ENCODE data around the gene SMG6. TPM values are rescaled to one million over a fixed set of nuclear protein-coding genes. Genes with fewer than 3 reads are reported as not detected.

The SMG6 gene
- total and polyA plus RNA-seq, 2 experiments from 2014 or later: 16.8 to 63.1 TPM

DNA sequence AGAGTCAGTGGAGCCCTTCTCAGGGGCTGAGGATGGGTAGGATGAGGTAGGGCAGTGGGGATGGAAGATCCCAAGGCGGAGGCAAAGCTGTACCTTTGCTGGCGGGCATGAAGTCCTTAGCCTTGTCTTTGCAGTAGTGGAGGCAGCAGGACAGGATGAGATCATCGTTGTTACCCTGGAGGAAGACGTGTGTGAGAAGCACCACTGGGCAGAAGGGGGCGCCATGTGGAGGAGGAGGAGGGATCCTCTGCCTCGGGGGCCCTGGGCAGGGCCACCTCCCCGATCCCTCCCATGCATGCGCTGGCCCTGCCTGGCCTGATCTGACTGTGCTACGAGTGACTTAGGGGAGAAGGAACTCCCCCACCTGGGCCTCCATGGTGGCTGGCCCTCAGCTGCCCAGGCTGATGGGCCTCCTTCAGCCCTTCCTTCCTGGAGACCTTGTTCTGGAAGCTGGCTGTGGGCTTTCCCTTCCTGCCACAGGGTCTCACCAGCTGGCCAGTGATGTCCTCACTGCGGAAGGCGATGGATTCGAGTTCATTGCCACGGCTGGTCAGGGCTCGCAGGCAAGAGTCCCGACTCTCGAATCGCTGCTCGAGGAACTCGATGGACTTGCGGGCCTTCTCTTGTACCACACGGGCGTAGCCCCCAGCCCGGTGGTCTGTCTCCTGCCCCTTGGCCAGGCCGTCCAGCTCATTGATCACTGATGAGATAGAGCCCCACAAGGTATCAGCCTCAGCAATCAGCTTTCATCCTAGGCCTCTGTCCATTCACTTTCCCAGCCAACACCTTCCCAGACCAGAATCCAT lies 238.4 kb downstream of the SMG6 start:
- no peak overlapping the region for H3K4me2 ChIP-seq (ENCODE audit: unreplicated experiment)
- H2AFZ ChIP-seq: no peak overlapping the region
- 83 to 88% methylated on average over 23 to 24 of the region's 24 CpGs for WGBS, 2 experiments (ENCODE audit: low coverage in 1 of 2, low lambda C conversion rate in 2 of 2, missing lambda C conversion rate in 2 of 2)
- peak overlapping the region; percentile 73 for H3K9ac ChIP-seq
- no peaks in the 10 kb centered on the region for H4K20me1 ChIP-seq (ENCODE audit: insufficient read depth)
- H3K4me3 ChIP-seq: no peak overlapping the region
- H3K79me2 ChIP-seq (ENCODE audit: insufficient read depth): peaks cover 12% of the 10 kb centered on the region
- in situ Hi-C loops (cut with MboI): loop anchor here (10.0 kb wide), 1 partner anchor 180 kb away; no protein-coding TSS in a partner anchor
- H3K4me1 ChIP-seq (ENCODE audit: insufficient read depth): peaks cover 76% of the 10 kb centered on the region
- no peaks in the 10 kb centered on the region for H3K36me3 ChIP-seq (ENCODE audit: low read depth)
- H3K27ac ChIP-seq: peak overlapping the region; percentile 96
- peaks cover 71% of the 10 kb centered on the region for H3F3A ChIP-seq (ENCODE audit: insufficient read depth)
- H3K9me2 ChIP-seq (ENCODE audit: insufficient read depth): no peaks in the 10 kb centered on the region
- no peaks in the 10 kb centered on the region for H3K9me3 ChIP-seq (ENCODE audit: low read depth)
- no peaks in the 10 kb centered on the region for H3K27me3 ChIP-seq (replicated peaks; ENCODE audit: insufficient read depth)
- TF ChIP-seq EZH2 (IDR thresholded peaks at IDR 0.05; ENCODE audit: insufficient read depth, poor library complexity, severe bottlenecking) (no peak), EZH2phosphoT487 (IDR thresholded peaks at IDR 0.05; ENCODE audit: insufficient read depth, low read depth) (no peak)
- peak; percentile 85 for DNase-seq

DNA sequence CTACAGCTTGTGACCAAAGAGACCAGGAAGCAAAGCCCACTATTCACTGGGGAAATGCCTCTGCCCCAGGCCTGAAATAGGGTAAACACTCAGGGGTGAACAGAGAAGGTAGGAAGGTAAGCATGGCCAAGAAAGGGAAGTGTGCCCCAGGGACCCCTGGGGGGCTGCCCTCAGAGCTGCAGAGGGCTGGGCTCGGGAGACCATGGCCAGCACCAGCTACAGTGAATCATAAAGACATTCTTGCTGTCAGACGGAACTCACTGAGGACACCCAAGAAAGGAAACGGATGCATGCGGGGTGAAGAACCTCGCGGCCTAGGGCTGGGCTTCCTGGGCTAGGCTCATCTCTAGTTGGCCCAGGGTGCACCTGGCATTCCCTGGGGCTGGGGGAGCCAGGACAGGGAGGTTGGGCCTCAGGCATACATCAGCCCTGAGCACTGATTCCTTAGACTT lies 239.0 kb downstream of the SMG6 start:
- no peak for DNase-seq
- in situ Hi-C loops (cut with MboI): loop anchor here (10.0 kb wide), 1 partner anchor 180 kb away; no protein-coding TSS in a partner anchor
- WGBS, 2 experiments (ENCODE audit: low coverage in 1 of 2, low lambda C conversion rate in 2 of 2, missing lambda C conversion rate in 2 of 2): 76 to 80% methylated on average over 6 of the region's 6 CpGs
- Histone ChIP-seq H3K9me2 (ENCODE audit: insufficient read depth) (no peaks in the 10 kb centered on the region), H2AFZ (no peak overlapping the region), H3K27me3 (replicated peaks; ENCODE audit: insufficient read depth) (no peaks in the 10 kb centered on the region), H3K36me3 (ENCODE audit: low read depth) (no peaks in the 10 kb centered on the region; the same call in 1 of the 2 replicates), H3K4me1 (ENCODE audit: insufficient read depth) (peaks cover 76% of the 10 kb centered on the region), H3K4me3 (no peak overlapping the region), H4K20me1 (ENCODE audit: insufficient read depth) (no peaks in the 10 kb centered on the region), H3K79me2 (ENCODE audit: insufficient read depth) (peaks cover 19% of the 10 kb centered on the region), H3K27ac (peak overlapping the region; percentile 96), H3K9ac (peak overlapping the region; percentile 72), H3K9me3 (ENCODE audit: low read depth) (no peaks in the 10 kb centered on the region), H3F3A (ENCODE audit: insufficient read depth) (peaks cover 70% of the 10 kb centered on the region), H3K4me2 (ENCODE audit: unreplicated experiment) (no peak overlapping the region)
- TF ChIP-seq EZH2 (IDR thresholded peaks at IDR 0.05; ENCODE audit: insufficient read depth, poor library complexity, severe bottlenecking) (no peak), EZH2phosphoT487 (IDR thresholded peaks at IDR 0.05; ENCODE audit: insufficient read depth, low read depth) (no peak)

DNA sequence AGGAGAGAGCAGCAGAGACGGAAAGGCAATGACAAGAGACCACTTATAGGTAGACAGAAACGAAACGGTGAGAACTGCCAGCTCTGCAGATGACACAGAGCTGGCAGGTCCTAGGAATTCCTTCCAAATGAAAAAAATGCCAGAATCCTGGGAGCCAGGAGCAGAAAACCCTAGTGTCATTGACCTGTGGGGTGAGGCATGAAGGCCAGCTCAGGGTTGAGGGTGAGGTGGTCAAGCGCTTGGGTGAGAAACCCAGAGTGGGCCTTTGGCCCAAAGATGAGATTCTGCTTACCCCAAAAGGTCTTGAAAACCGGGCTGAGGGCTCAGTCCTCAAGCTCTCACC lies 239.5 kb downstream of the SMG6 start:
- no peak overlapping the region for H3K4me3 ChIP-seq
- DNase-seq: peak; percentile 45
- WGBS, 2 experiments (ENCODE audit: low coverage in 1 of 2, low lambda C conversion rate in 2 of 2, missing lambda C conversion rate in 2 of 2): 58 to 60% methylated on average over 5 of the region's 5 CpGs
- in situ Hi-C loops (cut with MboI): loop anchor here (10.0 kb wide), 1 partner anchor 181 kb away; no protein-coding TSS in a partner anchor
- peak overlapping the region; percentile 72 for H3K9ac ChIP-seq
- H3K79me2 ChIP-seq (ENCODE audit: insufficient read depth): peaks cover 23% of the 10 kb centered on the region
- TF ChIP-seq EZH2phosphoT487 (IDR thresholded peaks at IDR 0.05; ENCODE audit: insufficient read depth, low read depth): no peak
- TF ChIP-seq EZH2 (IDR thresholded peaks at IDR 0.05; ENCODE audit: insufficient read depth, poor library complexity, severe bottlenecking): no peak
- H3K4me1 ChIP-seq (ENCODE audit: insufficient read depth): peaks cover 74% of the 10 kb centered on the region
- no peaks in the 10 kb centered on the region; the same call in 1 of the 2 replicates for H3K36me3 ChIP-seq (ENCODE audit: low read depth)
- no peaks in the 10 kb centered on the region for H3K9me2 ChIP-seq (ENCODE audit: insufficient read depth)
- H3F3A ChIP-seq (ENCODE audit: insufficient read depth): peaks cover 66% of the 10 kb centered on the region
- no peak overlapping the region for H2AFZ ChIP-seq
- no peak overlapping the region for H3K4me2 ChIP-seq (ENCODE audit: unreplicated experiment)
- H4K20me1 ChIP-seq (ENCODE audit: insufficient read depth): no peaks in the 10 kb centered on the region
- H3K27me3 ChIP-seq (replicated peaks; ENCODE audit: insufficient read depth): no peaks in the 10 kb centered on the region
- H3K27ac ChIP-seq: peak overlapping the region; percentile 96
- H3K9me3 ChIP-seq (ENCODE audit: low read depth): no peaks in the 10 kb centered on the region

- Histone ChIP-seq H3K4me3 (no peak overlapping the region), H3K27ac (peak overlapping the region; percentile 96), H3K4me1 (ENCODE audit: insufficient read depth) (peaks cover 68% of the 10 kb centered on the region), H3K36me3 (ENCODE audit: low read depth) (no peaks in the 10 kb centered on the region; the same call in 1 of the 2 replicates), H3K79me2 (ENCODE audit: insufficient read depth) (peaks cover 29% of the 10 kb centered on the region), H3K4me2 (ENCODE audit: unreplicated experiment) (peak overlapping the region; percentile 61), H3K27me3 (replicated peaks; ENCODE audit: insufficient read depth) (no peaks in the 10 kb centered on the region), H3K9me2 (ENCODE audit: insufficient read depth) (no peaks in the 10 kb centered on the region), H3K9me3 (ENCODE audit: low read depth) (no peaks in the 10 kb centered on the region), H3K9ac (peak overlapping the region; percentile 72), H4K20me1 (ENCODE audit: insufficient read depth) (no peaks in the 10 kb centered on the region), H3F3A (ENCODE audit: insufficient read depth) (peaks cover 60% of the 10 kb centered on the region), H2AFZ (no peak overlapping the region)
- 47 to 50% methylated on average over 16 of the region's 16 CpGs for WGBS, 2 experiments (ENCODE audit: low coverage in 1 of 2, low lambda C conversion rate in 2 of 2, missing lambda C conversion rate in 2 of 2)
- peak; percentile 66 for DNase-seq
- in situ Hi-C loops (cut with MboI): loop anchor here (10.0 kb wide), 1 partner anchor 181 kb away; no protein-coding TSS in a partner anchor
- TF ChIP-seq EZH2phosphoT487 (IDR thresholded peaks at IDR 0.05; ENCODE audit: insufficient read depth, low read depth) (no peak), EZH2 (IDR thresholded peaks at IDR 0.05; ENCODE audit: insufficient read depth, poor library complexity, severe bottlenecking) (no peak)
Observed at GRCh38 chr17:2063261-2064146, 240.1 kb downstream of the SMG6 start.
